Keratinocyte (primary cell): ENCODE data around the gene SMARCD3. TPM values are rescaled to one million over a fixed set of nuclear protein-coding genes. Genes with fewer than 3 reads are reported as not detected.

Experiments used
- DNase-seq: peaks from one replicate; pipeline ENCODE4 v3.0.0-alpha.2; 2011; ENCODE audit warnings: low read depth, missing footprints, low spot score
- FAIRE-seq: peaks from 2 replicates; lab custom pipeline; 2011; peaks lifted over from hg19 to GRCh38; lab: Jason Lieb, UNC
- H2AFZ ChIP-seq: 2 replicates; pipeline ENCODE4 v1.6.0; 2012; ENCODE audit warnings: low read length, control low read depth, inconsistent platforms; ENCODE audit not compliant: control insufficient read depth
- H3K27ac ChIP-seq: 2 replicates; pipeline ENCODE4 v1.5.1; 2011; ENCODE audit warnings: low read length; ENCODE audit not compliant: control insufficient read depth, insufficient read depth
- H3K27me3 ChIP-seq: 3 replicates; pipeline ENCODE4 v1.6.0; 2011; ENCODE audit warnings: low read length; ENCODE audit not compliant: control insufficient read depth, insufficient read depth; ENCODE audit errors: extremely low read depth
- H3K36me3 ChIP-seq, 2 experiments: 2 replicates in 1 of 2; 3 replicates in 1 of 2; pipeline ENCODE4 v1.5.1; 2011; ENCODE audit warnings: low read length in 2 of 2, mild to moderate bottlenecking in 1 of 2; ENCODE audit not compliant: control insufficient read depth in 2 of 2, insufficient read depth in 2 of 2; ENCODE audit errors: extremely low read depth in 1 of 2
- H3K4me1 ChIP-seq: 3 replicates; pipeline ENCODE4 v1.5.1; 2011; ENCODE audit warnings: low read length; ENCODE audit not compliant: control insufficient read depth, insufficient read depth; ENCODE audit errors: extremely low read depth
- H3K4me2 ChIP-seq: 3 replicates; pipeline ENCODE4 v1.6.0; 2011; ENCODE audit warnings: low read depth, low read length; ENCODE audit not compliant: control insufficient read depth, insufficient read depth; ENCODE audit errors: extremely low read depth
- H3K4me3 ChIP-seq, 3 experiments: fragments of 200-600 bp in 1 of 3; sonication (generic) in 1 of 3; 2 replicates in 2 of 3; 3 replicates in 1 of 3; pipeline ENCODE4 v1.5.1; 2011 to 2016; ENCODE audit warnings: low read length in 3 of 3, mild to moderate bottlenecking in 3 of 3, control low read depth in 2 of 3, inconsistent platforms in 1 of 3, low read depth in 1 of 3, mixed read lengths in 1 of 3, mixed run types in 1 of 3, moderate library complexity in 1 of 3; ENCODE audit not compliant: control insufficient read depth in 2 of 3, insufficient read depth in 2 of 3; ENCODE audit errors: extremely low read depth in 1 of 3
- H3K79me2 ChIP-seq: 2 replicates; pipeline ENCODE4 v1.6.0; 2012; ENCODE audit warnings: low read length; ENCODE audit not compliant: control insufficient read depth, insufficient read depth
- H3K9ac ChIP-seq: 3 replicates; pipeline ENCODE4 v1.6.0; 2011; ENCODE audit warnings: low read length; ENCODE audit not compliant: control insufficient read depth, insufficient read depth; ENCODE audit errors: extremely low read depth
- H3K9me1 ChIP-seq: 3 replicates; pipeline ENCODE4 v1.6.0; 2011; ENCODE audit warnings: low read length; ENCODE audit not compliant: control insufficient read depth, insufficient read depth; ENCODE audit errors: extremely low read depth
- H3K9me3 ChIP-seq: 2 replicates; pipeline ENCODE4 v1.5.1; 2012; ENCODE audit warnings: low read depth, low read length; ENCODE audit not compliant: control insufficient read depth
- H4K20me1 ChIP-seq: 3 replicates; pipeline ENCODE4 v1.6.0; 2011; ENCODE audit warnings: low read length; ENCODE audit not compliant: control insufficient read depth, insufficient read depth; ENCODE audit errors: extremely low read depth
- CTCF ChIP-seq, 3 experiments: IDR thresholded peaks in 1 of 3; conservative IDR thresholded peaks in 1 of 3; optimal IDR thresholded peaks in 1 of 3; 2 replicates in 2 of 3; 3 replicates in 1 of 3; pipeline versions ENCODE3 to v1.5.1; 2011; ENCODE audit warnings: low read length in 3 of 3, mild to moderate bottlenecking in 3 of 3, moderate library complexity in 2 of 3, control low read depth in 1 of 3, inconsistent platforms in 1 of 3; ENCODE audit not compliant: insufficient read depth in 2 of 3; ENCODE audit errors: extremely low read depth in 1 of 3
- EZH2 ChIP-seq: IDR thresholded peaks from one replicate; pipeline ENCODE4 v1.6.1; 2012; ENCODE audit warnings: inconsistent platforms, mild to moderate bottlenecking, low read length, moderate library complexity
- dilution Hi-C: fragments of 300-500 bp; cut with MboI; formaldehyde crosslinking; loops from one replicate; pipeline ENCODE4 v1.7.0; 2020; ENCODE audit warnings: low sequenced_read_pairs; ENCODE audit not compliant: extremely low pct_ligation_motif_present
- polyA plus RNA-seq, 5 experiments: library from polyadenylated mRNA; depleted of rRNA in 3 of 5; stranded (reverse) in 3 of 5; stranded (forward) in 1 of 5; unstranded in 1 of 5; fragments of >200 nt; gene quantifications; 1 replicate in 1 of 5; 2 replicates in 3 of 5; 3 replicates in 1 of 5; pipeline versions ENCODE4 v1.2.1 to v1.2.3, GENCODE V29; 2011 to 2012; ENCODE audit warnings: missing spikeins in 2 of 5, low read depth in 1 of 5, low replicate concordance in 1 of 5

Gene SMARCD3
- polyA plus RNA-seq, 1 donor (not counting 4 experiments of a cell fraction or from before 2014, with no cell fraction given), result 3.0 TPM

GRCh38 chr7:151207804-151208203 lies 40.7 kb downstream of the SMARCD3 start:
- no peaks in the 10 kb centered on the region for H3K9me3 ChIP-seq
- no peaks in the 10 kb centered on the region for H3K9me1 ChIP-seq
- peaks cover 32% of the 10 kb centered on the region for H3K27me3 ChIP-seq
- FAIRE-seq (no peak), DNase-seq (no peak)
- no peaks in the 10 kb centered on the region for H4K20me1 ChIP-seq
- H3K36me3 ChIP-seq, result peaks cover 0 to 3% of the 10 kb centered on the region in 2 experiments
- no peaks in the 10 kb centered on the region for H3K79me2 ChIP-seq
- H3K27ac ChIP-seq, result no peak overlapping the region
- dilution Hi-C loops, result no loop called here
- TF ChIP-seq CTCF (optimal IDR thresholded peaks at IDR 0.05 in 1 of 3, IDR thresholded peaks at IDR 0.05 in 1 of 3, conservative IDR thresholded peaks at IDR 0.05 in 1 of 3; ENCODE audit: extremely low read depth in 1 of 3, insufficient read depth in 2 of 3, low read length in 3 of 3) (no peak), EZH2 (no peak)
- no peak overlapping the region for H3K4me3 ChIP-seq
- H3K4me2 ChIP-seq, result no peak overlapping the region
- H3K4me1 ChIP-seq, result no peaks in the 10 kb centered on the region
- no peak overlapping the region for H3K9ac ChIP-seq
- no peak overlapping the region for H2AFZ ChIP-seq

- H2AFZ ChIP-seq, result no peak overlapping the region
- H4K20me1 ChIP-seq, result no peaks in the 10 kb centered on the region
- DNase-seq (no peak), FAIRE-seq (no peak)
- H3K79me2 ChIP-seq, result no peaks in the 10 kb centered on the region
- no peak overlapping the region for H3K9ac ChIP-seq
- H3K9me1 ChIP-seq, result no peaks in the 10 kb centered on the region
- no peaks in the 10 kb centered on the region for H3K9me3 ChIP-seq
- H3K4me2 ChIP-seq, result no peak overlapping the region
- H3K27me3 ChIP-seq, result peaks cover 34% of the 10 kb centered on the region
- H3K36me3 ChIP-seq, result peaks cover 0 to 3% of the 10 kb centered on the region in 2 experiments
- H3K4me3 ChIP-seq, result no peak overlapping the region
- no peak overlapping the region for H3K27ac ChIP-seq
- TF ChIP-seq EZH2, result no peak
- TF ChIP-seq CTCF (optimal IDR thresholded peaks at IDR 0.05 in 1 of 3, IDR thresholded peaks at IDR 0.05 in 1 of 3, conservative IDR thresholded peaks at IDR 0.05 in 1 of 3; ENCODE audit: extremely low read depth in 1 of 3, insufficient read depth in 2 of 3, low read length in 3 of 3), result no peak
- no peaks in the 10 kb centered on the region for H3K4me1 ChIP-seq
- dilution Hi-C loops, result no loop called here
Observed at GRCh38 chr7:151207315-151207714, 41.2 kb downstream of the SMARCD3 start.
